B cell (primary cell): ENCODE data around the gene CNGB1. TPM values are rescaled to one million over a fixed set of nuclear protein-coding genes. Genes with fewer than 3 reads are reported as not detected.

ENCODE experiments used
- ATAC-seq: fragments of 200-7000 bp; cut with Tn5 transposase; one replicate; pipeline ENCODE4 v1.10.0; 2021; ENCODE audit warnings: low read depth, mild to moderate bottlenecking, moderate number of reproducible peaks, moderate library complexity
- CTCF ChIA-PET: fragments of 350-600 bp; sonication (Branson Sonifier 250); formaldehyde crosslinking; loops from one replicate; lab custom pipeline; 2021; ENCODE audit warnings: antibody characterized with exemption, inconsistent platforms; lab: Charles Lee
- POLR2A ChIA-PET: fragments of 350-600 bp; sonication (Branson Sonifier 250); formaldehyde crosslinking; loops from one replicate; lab custom pipeline; 2021; ENCODE audit warnings: antibody characterized with exemption; lab: Charles Lee
- DNase-seq: peaks from one replicate; pipeline ENCODE4 v3.0.0; 2013
- H2AFZ ChIP-seq: 2 replicates; pipeline ENCODE4 v1.6.1; 2012; ENCODE audit warnings: mild to moderate bottlenecking, low read depth, low read length; ENCODE audit not compliant: insufficient read depth, poor library complexity, severe bottlenecking
- H3K27ac ChIP-seq, 2 donors: 1 replicate in 1 of 2; 2 replicates in 1 of 2; pipeline ENCODE4 v1.5.1; 2012 to 2013; ENCODE audit warnings: low read length in 2 of 2, mild to moderate bottlenecking in 2 of 2, moderate library complexity in 1 of 2
- H3K27me3 ChIP-seq, 4 experiments: fragments of 200-600 bp in 1 of 4; sonication (generic) in 1 of 4; replicated peaks in 1 of 4; 1 replicate in 2 of 4; 2 replicates in 2 of 4; pipeline versions ENCODE4 v1.6.1 to v1.7.0; 2013 to 2016; ENCODE audit warnings: low read length in 3 of 4, mild to moderate bottlenecking in 2 of 4, mixed read lengths in 1 of 4, moderate library complexity in 1 of 4; ENCODE audit not compliant: insufficient read depth in 4 of 4, control insufficient read depth in 3 of 4; ENCODE audit errors: control extremely low read depth in 1 of 4
- H3K36me3 ChIP-seq, 2 experiments: replicated peaks in 1 of 2; 1 replicate in 1 of 2; 2 replicates in 1 of 2; pipeline versions ENCODE4 v1.6.1 to v1.7.1; 2013; ENCODE audit warnings: low read length in 1 of 2; ENCODE audit not compliant: insufficient read depth in 2 of 2, control insufficient read depth in 1 of 2; ENCODE audit errors: control extremely low read depth in 1 of 2, extremely low read depth in 1 of 2
- H3K4me1 ChIP-seq, 2 donors: fragments of 200-600 bp in 1 of 2; sonication (generic) in 1 of 2; 1 replicate in 1 of 2; 2 replicates in 1 of 2; pipeline versions ENCODE4 v1.5.1 to v1.6.1; 2013 to 2017; ENCODE audit warnings: low read length in 2 of 2; ENCODE audit not compliant: control insufficient read depth in 2 of 2, insufficient read depth in 2 of 2
- H3K4me2 ChIP-seq: replicated peaks from 2 replicates; pipeline ENCODE3; 2012; ENCODE audit warnings: mild to moderate bottlenecking, low read depth, low read length; ENCODE audit not compliant: poor library complexity, severe bottlenecking
- H3K4me3 ChIP-seq, 5 experiments: fragments of 200-600 bp in 1 of 5; sonication (generic) in 1 of 5; 1 replicate in 3 of 5; 2 replicates in 2 of 5; pipeline versions ENCODE4 v1.5.1 to v1.7.0; 2011 to 2016; ENCODE audit warnings: low read length in 4 of 5, mild to moderate bottlenecking in 4 of 5, low read depth in 2 of 5, control low read depth in 1 of 5, moderate library complexity in 1 of 5; ENCODE audit not compliant: insufficient read depth in 1 of 5; ENCODE audit errors: control extremely low read depth in 1 of 5, extremely low read depth in 1 of 5
- H3K79me2 ChIP-seq: fragments of 200-600 bp; sonication (generic); one replicate; pipeline ENCODE4 v1.6.0; 2016; ENCODE audit warnings: low read length; ENCODE audit not compliant: control insufficient read depth, insufficient read depth
- H3K9ac ChIP-seq: fragments of 200-600 bp; sonication (generic); 2 replicates; pipeline ENCODE4 v1.6.1; 2017; ENCODE audit warnings: mild to moderate bottlenecking, low read length, moderate library complexity
- H3K9me3 ChIP-seq, 3 donors: one replicate each; pipeline versions ENCODE4 v1.6.1 to v1.7.1; 2013; ENCODE audit warnings: low read length in 2 of 3; ENCODE audit not compliant: control insufficient read depth in 2 of 3, insufficient read depth in 1 of 3; ENCODE audit errors: control extremely low read depth in 1 of 3
- H4K20me1 ChIP-seq: 2 replicates; pipeline ENCODE4 v1.6.0; 2012; ENCODE audit warnings: mild to moderate bottlenecking, low read length; ENCODE audit not compliant: insufficient read depth, control insufficient read depth, poor library complexity, severe bottlenecking
- H3K27ac Mint-ChIP-seq: one replicate; pipeline ENCODE4 v1.8.0; 2021; ENCODE audit warnings: mixed read lengths
- H3K27me3 Mint-ChIP-seq: one replicate; pipeline ENCODE4 v1.8.0; 2021; ENCODE audit warnings: mixed read lengths
- H3K4me1 Mint-ChIP-seq: one replicate; pipeline ENCODE4 v1.8.0; 2021; ENCODE audit warnings: mixed read lengths
- H3K4me3 Mint-ChIP-seq: one replicate; pipeline ENCODE4 v1.8.0; 2021; ENCODE audit warnings: mixed read lengths
- H3K9me3 Mint-ChIP-seq: one replicate; pipeline ENCODE4 v1.8.0; 2022; ENCODE audit warnings: mixed read lengths; ENCODE audit not compliant: insufficient read depth
- CTCF ChIP-seq: fragments of 200-600 bp; IDR thresholded peaks from one replicate; pipeline ENCODE4 v1.8.0; 2022; ENCODE audit warnings: antibody characterized with exemption, mild to moderate bottlenecking
- EZH2 ChIP-seq: IDR thresholded peaks from 2 replicates; pipeline ENCODE4 v1.6.1; 2012; ENCODE audit warnings: borderline replicate concordance, low read depth, mild to moderate bottlenecking, moderate library complexity, low read length; ENCODE audit not compliant: insufficient read depth, poor library complexity, severe bottlenecking
- WGBS: methylation state at CpG from one replicate; pipeline ENCODE4 v1.1.5; 2013; ENCODE audit warnings: missing lambda C conversion rate; ENCODE audit not compliant: insufficient coverage; 5-methylcytosine and 5-hydroxymethylcytosine counted together
- intact Hi-C: fragments of 100-400 bp; cut with micrococcal nuclease; formaldehyde crosslinking; loops from one replicate; pipeline ENCODE4 v1.10.0; 2022
- polyA plus RNA-seq: library from polyadenylated mRNA; depleted of rRNA; stranded (reverse); fragments of >200 nt; gene quantifications from 2 replicates; pipeline ENCODE4 v1.2.3, GENCODE V29; 2012
- total RNA-seq, 2 donors: library from RNA; stranded (reverse); fragments of 120-200 nt in 1 of 2; gene quantifications; 1 replicate in 1 of 2; 2 replicates in 1 of 2; pipeline versions ENCODE4 v1.2.3 to v1.2.4, GENCODE V29; 2013 to 2022

CNGB1 gene
- total and polyA plus RNA-seq, 2 donors (not counting 1 experiment from before 2014, with no cell fraction given), result not detected

- H3K9me3 Mint-ChIP-seq, result no peaks in the 10 kb centered on the region
- POLR2A ChIA-PET, result interaction anchor here (0.6 kb wide), 1 partner anchor 1545 kb away, joined by 4 read pairs; no protein-coding TSS in a partner anchor
- Histone ChIP-seq H3K27ac (no peak overlapping the region), H3K9me3 (no peaks in the 10 kb centered on the region), H3K4me1 (no peaks in the 10 kb centered on the region), H2AFZ (no peak overlapping the region), H3K4me2 (no peak overlapping the region), H3K27me3 (peaks cover 0 to 37% (median 12%) of the 10 kb centered on the region in 4 experiments), H3K4me3 (no peak overlapping the region), H4K20me1 (no peaks in the 10 kb centered on the region), H3K9ac (no peak overlapping the region), H3K36me3 (no peaks in the 10 kb centered on the region), H3K79me2 (no peaks in the 10 kb centered on the region)
- TF ChIP-seq CTCF, result no peak
- no peak for TF ChIP-seq EZH2
- no peak overlapping the region for H3K4me3 Mint-ChIP-seq
- H3K27me3 Mint-ChIP-seq, result peaks cover 77% of the 10 kb centered on the region
- DNase-seq (no peak), ATAC-seq (no peak)
- intact Hi-C loops, result no loop called here
- H3K4me1 Mint-ChIP-seq, result peaks cover 3% of the 10 kb centered on the region
- H3K27ac Mint-ChIP-seq, result no peak overlapping the region
- WGBS, result 78% methylated on average over 3 of the region's 5 CpGs
- CTCF ChIA-PET, result no interaction called here
These were observed 82.8 kb downstream of the CNGB1 start for GRCh38 chr16:57888128-57888527.

GRCh38 chr16:57887711-57888110 is 83.2 kb downstream of the CNGB1 start:
- H3K9me3 Mint-ChIP-seq, result no peaks in the 10 kb centered on the region

More at GRCh38 chr16:57887711-57888110, 83.2 kb downstream of the CNGB1 start:
- H4K20me1 ChIP-seq, result no peaks in the 10 kb centered on the region
- H2AFZ ChIP-seq, result no peak overlapping the region
- no peak for TF ChIP-seq EZH2
- TF ChIP-seq CTCF, result no peak
- POLR2A ChIA-PET, result no interaction called here
- no peaks in the 10 kb centered on the region for H3K4me1 ChIP-seq
- peaks cover 0 to 37% (median 14%) of the 10 kb centered on the region in 4 experiments for H3K27me3 ChIP-seq
- CTCF ChIA-PET, result no interaction called here
- DNase-seq (no peak), ATAC-seq (no peak)
- H3K36me3 ChIP-seq, result no peaks in the 10 kb centered on the region
- no peaks in the 10 kb centered on the region for H3K9me3 ChIP-seq
- no peak overlapping the region for H3K4me3 ChIP-seq
- H3K27ac ChIP-seq, result no peak overlapping the region
- H3K79me2 ChIP-seq, result no peaks in the 10 kb centered on the region
- peaks cover 77% of the 10 kb centered on the region for H3K27me3 Mint-ChIP-seq
- H3K4me2 ChIP-seq, result no peak overlapping the region
- WGBS, result 94% methylated on average over 13 of the region's 14 CpGs
- no peak overlapping the region for H3K4me3 Mint-ChIP-seq
- H3K9ac ChIP-seq, result no peak overlapping the region
- intact Hi-C loops, result no loop called here
- peaks cover 2% of the 10 kb centered on the region for H3K4me1 Mint-ChIP-seq
- H3K27ac Mint-ChIP-seq, result no peak overlapping the region
